H1 (cell line): ENCODE measurements around the gene MFNG. TPM values are rescaled to one million over a fixed set of nuclear protein-coding genes. Genes with fewer than 3 reads are reported as not detected.

Experiments used
- CTCF ChIA-PET: fragments of 300-600 bp; sonication (Branson Sonifier 250); formaldehyde crosslinking; loops from one replicate; lab custom pipeline; 2021; ENCODE audit not compliant: partially characterized antibody; lab: Charles Lee
- POLR2A ChIA-PET: fragments of 300-600 bp; sonication (Branson Sonifier 250); formaldehyde crosslinking; loops from one replicate; lab custom pipeline; 2021; ENCODE audit warnings: inconsistent platforms; ENCODE audit not compliant: partially characterized antibody; lab: Charles Lee
- DNase-seq, 2 experiments: peaks; one replicate each; pipeline versions ENCODE4 v3.0.0 to v3.0.0-alpha.2; 2010 to 2022; ENCODE audit warnings: low spot score in 2 of 2, low read depth in 1 of 2, mixed read lengths in 1 of 2
- FAIRE-seq: peaks from 2 replicates; lab custom pipeline; 2011; peaks lifted over from hg19 to GRCh38; lab: Jason Lieb, UNC
- H2AFZ ChIP-seq: 2 replicates; pipeline ENCODE4 v1.8.1; 2012; ENCODE audit warnings: low read length, inconsistent platforms
- H2AK5ac ChIP-seq: 2 replicates; pipeline ENCODE4 v1.6.1; 2013; ENCODE audit warnings: low read depth, low read length
- H2BK120ac ChIP-seq: replicated peaks from 2 replicates; pipeline ENCODE3; 2013; ENCODE audit warnings: low read depth, low read length, inconsistent platforms
- H2BK12ac ChIP-seq: 2 replicates; pipeline ENCODE4 v1.6.1; 2013; ENCODE audit warnings: low read depth, low read length
- H2BK15ac ChIP-seq: 2 replicates; pipeline ENCODE4 v1.6.1; 2013; ENCODE audit warnings: low read length
- H2BK20ac ChIP-seq: 2 replicates; pipeline ENCODE4 v1.6.1; 2013; ENCODE audit warnings: low read length
- H2BK5ac ChIP-seq: 2 replicates; pipeline ENCODE4 v1.6.1; 2013; ENCODE audit warnings: low read depth, low read length
- H3K14ac ChIP-seq: 2 replicates; pipeline ENCODE4 v1.6.1; 2013; ENCODE audit warnings: inconsistent platforms; ENCODE audit not compliant: insufficient read length
- H3K18ac ChIP-seq: 2 replicates; pipeline ENCODE4 v1.6.1; 2013; ENCODE audit warnings: low read length; ENCODE audit errors: extremely low read depth
- H3K23ac ChIP-seq: 2 replicates; pipeline ENCODE4 v1.6.1; 2013; ENCODE audit warnings: inconsistent platforms; ENCODE audit not compliant: insufficient read length
- H3K23me2 ChIP-seq: 2 replicates; pipeline ENCODE4 v1.6.1; 2013; ENCODE audit warnings: low read depth, low read length
- H3K27ac ChIP-seq: 2 replicates; pipeline ENCODE4 v1.6.1; 2011; ENCODE audit warnings: low read depth, low read length, inconsistent platforms
- H3K27me3 ChIP-seq, 4 experiments: replicated peaks in 1 of 4; 1 replicate in 1 of 4; 2 replicates in 3 of 4; pipeline versions ENCODE4 v1.6.1 to v1.8.1; 2011 to 2013; ENCODE audit warnings: low read length in 3 of 4, mild to moderate bottlenecking in 3 of 4, inconsistent platforms in 2 of 4, mixed read lengths in 2 of 4, moderate library complexity in 1 of 4; ENCODE audit not compliant: control insufficient read depth in 3 of 4, insufficient read depth in 3 of 4; ENCODE audit errors: extremely low read depth in 1 of 4
- H3K36me3 ChIP-seq, 4 experiments: 2 replicates each; pipeline versions ENCODE4 v1.6.1 to v1.8.1; 2011 to 2013; ENCODE audit warnings: mild to moderate bottlenecking in 4 of 4, low read length in 3 of 4, moderate library complexity in 2 of 4, control low read depth in 1 of 4, inconsistent platforms in 1 of 4; ENCODE audit not compliant: insufficient read depth in 4 of 4, control insufficient read depth in 2 of 4
- H3K4ac ChIP-seq: replicated peaks from 2 replicates; pipeline ENCODE3; 2013; ENCODE audit warnings: low read length, low read depth, mixed read lengths, inconsistent platforms; ENCODE audit not compliant: insufficient read length
- H3K4me1 ChIP-seq, 4 experiments: replicated peaks in 1 of 4; 1 replicate in 1 of 4; 2 replicates in 3 of 4; pipeline versions ENCODE4 v1.6.1 to v1.8.1; 2011 to 2013; ENCODE audit warnings: low read length in 3 of 4, inconsistent platforms in 2 of 4, mixed read lengths in 1 of 4; ENCODE audit not compliant: insufficient read depth in 4 of 4, control insufficient read depth in 3 of 4
- H3K4me2 ChIP-seq, 2 experiments: 2 replicates each; pipeline versions ENCODE4 v1.6.1 to v1.8.1; 2011 to 2013; ENCODE audit warnings: low read depth in 2 of 2, low read length in 2 of 2, control low read depth in 1 of 2, inconsistent platforms in 1 of 2, mild to moderate bottlenecking in 1 of 2; ENCODE audit not compliant: insufficient read depth in 1 of 2
- H3K4me3 ChIP-seq, 4 experiments: fragments of 200-600, 300-600 bp in 1 of 4; sonication (generic), shearing (Covaris generic), sonication (Bioruptor Twin) in 1 of 4; 2 replicates each; pipeline versions ENCODE4 v1.5.1 to v1.8.1; 2011 to 2016; ENCODE audit warnings: low read length in 4 of 4, low read depth in 3 of 4, control low read depth in 2 of 4, inconsistent platforms in 2 of 4, mild to moderate bottlenecking in 2 of 4, mixed read lengths in 1 of 4, moderate library complexity in 1 of 4; ENCODE audit not compliant: insufficient read depth in 2 of 4; ENCODE audit errors: extremely low read depth in 1 of 4
- H3K56ac ChIP-seq: replicated peaks from 2 replicates; pipeline ENCODE3; 2013; ENCODE audit warnings: low read depth, mild to moderate bottlenecking, mixed read lengths, low read length, inconsistent platforms; ENCODE audit not compliant: insufficient read length
- H3K79me1 ChIP-seq: 2 replicates; pipeline ENCODE4 v1.6.1; 2013; ENCODE audit warnings: low read depth, low read length, control low read depth
- H3K79me2 ChIP-seq, 2 experiments: 2 replicates each; pipeline versions ENCODE4 v1.6.1 to v1.8.1; 2012 to 2013; ENCODE audit warnings: low read length in 2 of 2, mild to moderate bottlenecking in 2 of 2, inconsistent platforms in 1 of 2; ENCODE audit not compliant: insufficient read depth in 2 of 2, control insufficient read depth in 1 of 2
- H3K9ac ChIP-seq, 4 experiments: replicated peaks in 1 of 4; 1 replicate in 1 of 4; 2 replicates in 3 of 4; pipeline versions ENCODE4 v1.6.1 to v1.8.1; 2011 to 2013; ENCODE audit warnings: low read depth in 3 of 4, low read length in 3 of 4, control low read depth in 2 of 4, mild to moderate bottlenecking in 2 of 4, moderate library complexity in 2 of 4, inconsistent platforms in 1 of 4; ENCODE audit errors: extremely low read depth in 1 of 4
- H3K9me3 ChIP-seq, 2 experiments: 2 replicates each; pipeline versions ENCODE4 v1.6.1 to v1.8.1; 2012 to 2013; ENCODE audit warnings: mild to moderate bottlenecking in 2 of 2, moderate library complexity in 2 of 2, control low read depth in 1 of 2, inconsistent platforms in 1 of 2, low read depth in 1 of 2, low read length in 1 of 2, mixed read lengths in 1 of 2; ENCODE audit not compliant: insufficient read depth in 2 of 2
- H4K20me1 ChIP-seq, 2 experiments: replicated peaks in 1 of 2; 2 replicates each; pipeline versions ENCODE3 to v1.8.1; 2011 to 2013; ENCODE audit warnings: inconsistent platforms in 2 of 2, low read length in 2 of 2, mild to moderate bottlenecking in 1 of 2; ENCODE audit not compliant: insufficient read depth in 2 of 2, control insufficient read depth in 1 of 2
- H4K5ac ChIP-seq: 2 replicates; pipeline ENCODE4 v1.6.1; 2013; ENCODE audit warnings: low read length, low read depth, mixed read lengths, inconsistent platforms; ENCODE audit not compliant: insufficient read length
- H4K8ac ChIP-seq: 2 replicates; pipeline ENCODE4 v1.8.0; 2013; ENCODE audit warnings: mild to moderate bottlenecking, moderate library complexity, low read length, inconsistent platforms; ENCODE audit not compliant: insufficient read depth; ENCODE audit errors: extremely low read depth
- H4K91ac ChIP-seq: replicated peaks from 2 replicates; pipeline ENCODE3; 2013; ENCODE audit warnings: low read length, mixed read lengths, inconsistent platforms; ENCODE audit not compliant: insufficient read length
- CREB1 ChIP-seq: IDR thresholded peaks from 2 replicates; pipeline ENCODE4 v1.6.1; 2012; ENCODE audit warnings: inconsistent platforms
- CTBP2 ChIP-seq: IDR thresholded peaks from 2 replicates; pipeline ENCODE4 v1.7.0; 2011; ENCODE audit warnings: borderline replicate concordance, mild to moderate bottlenecking, moderate library complexity, mixed read lengths, low read length; ENCODE audit not compliant: insufficient read depth, insufficient read length
- EP300 ChIP-seq, 2 experiments: IDR thresholded peaks; 1 replicate in 1 of 2; 2 replicates in 1 of 2; pipeline ENCODE4 v1.6.1; 2011 to 2012; ENCODE audit warnings: low read depth in 2 of 2, low read length in 2 of 2, mild to moderate bottlenecking in 2 of 2, borderline replicate concordance in 1 of 2, inconsistent platforms in 1 of 2, moderate library complexity in 1 of 2
- NRF1 ChIP-seq: IDR thresholded peaks from 2 replicates; pipeline ENCODE4 v1.6.1; 2011; ENCODE audit warnings: mild to moderate bottlenecking, low read depth, low read length, improper control_type of control experiment
- WGBS, 2 experiments: shearing (Covaris generic) in 1 of 2; methylation state at CpG; one replicate each; pipeline versions ENCODE4 v1.1.6 to v1.1.7; 2013 to 2015; ENCODE audit warnings: low lambda C conversion rate in 2 of 2, mixed read lengths in 2 of 2, inconsistent platforms in 1 of 2, low coverage in 1 of 2, missing lambda C conversion rate in 1 of 2; ENCODE audit not compliant: insufficient replicate concordance in 2 of 2, insufficient coverage in 1 of 2, insufficient read length in 1 of 2; ENCODE audit errors: extremely low coverage in 1 of 2, missing lambda C conversion rate in 1 of 2; 5-methylcytosine and 5-hydroxymethylcytosine counted together
- polyA plus RNA-seq, 7 experiments: library from polyadenylated mRNA; depleted of rRNA in 3 of 7; stranded (reverse) in 5 of 7; unstranded in 2 of 7; fragments of >200 nt in 5 of 7; fragments of 200-250 nt in 2 of 7; gene quantifications; 1 replicate in 5 of 7; 2 replicates in 1 of 7; 4 replicates in 1 of 7; pipeline versions ENCODE4 v1.2.1 to v1.2.3, GENCODE V29; 2011 to 2013; ENCODE audit warnings: missing spikeins in 2 of 7, mixed read lengths in 2 of 7
- total RNA-seq: library from RNA; stranded (reverse); fragmentation: NEBNext Ultra II Directional; extraction: Animal tissue kit (Norgen Biotek cat#: 25700); gene quantifications from 2 replicates; pipeline ENCODE4 v1.2.1, GENCODE V29; 2021

The MFNG gene
- total and polyA plus RNA-seq, 2 of the 8 experiments (the other 6 are each of a cell fraction or from before 2014, with no cell fraction given), result 1.7 to 5.5 TPM

GRCh38 chr22:37445501-37445900 lies 40.7 kb downstream of the MFNG start:
- no peak overlapping the region for H4K91ac ChIP-seq
- H2BK20ac ChIP-seq, result no peak overlapping the region
- no peak overlapping the region for H3K9ac ChIP-seq
- H2BK120ac ChIP-seq, result no peak overlapping the region
- H3K4me1 ChIP-seq, result peaks cover 0 to 2% (median 0%) of the 10 kb centered on the region in 4 experiments; a peak in 1 of 7 replicates
- no peak overlapping the region for H3K14ac ChIP-seq
- peaks cover 4% of the 10 kb centered on the region in 2 experiments; a peak in 1 of 4 replicates for H3K9me3 ChIP-seq
- H3K27me3 ChIP-seq, result peaks cover 0 to 2% (median 0%) of the 10 kb centered on the region in 4 experiments; a peak in 1 of 7 replicates
- no peak overlapping the region for H2AK5ac ChIP-seq
- no peak overlapping the region for H3K4me3 ChIP-seq
- no peaks in the 10 kb centered on the region for H3K23me2 ChIP-seq
- FAIRE-seq (no peak), DNase-seq (no peak)
- no peaks in the 10 kb centered on the region for H3K36me3 ChIP-seq
- no peak overlapping the region for H3K18ac ChIP-seq
- no peak overlapping the region for H3K56ac ChIP-seq
- H3K23ac ChIP-seq, result no peak overlapping the region
- H4K20me1 ChIP-seq, result no peaks in the 10 kb centered on the region
- H3K79me2 ChIP-seq, result no peaks in the 10 kb centered on the region
- 90 to 100% methylated on average over 1 to 8 of the region's 9 CpGs for WGBS, 2 experiments
- no peak overlapping the region for H4K5ac ChIP-seq
- CTCF ChIA-PET, result interaction anchor here (0.7 to 1.2 kb wide), 3 partner anchors 178 to 290 kb away, joined by 3 read pairs; no protein-coding TSS in a partner anchor
- H3K4ac ChIP-seq, result no peak overlapping the region
- no peaks in the 10 kb centered on the region for H3K79me1 ChIP-seq
- H3K27ac ChIP-seq, result no peak overlapping the region
- H4K8ac ChIP-seq, result no peak overlapping the region
- no peak overlapping the region for H2BK15ac ChIP-seq
- POLR2A ChIA-PET, result no interaction called here
- H3K4me2 ChIP-seq, result no peak overlapping the region
- no peak overlapping the region for H2AFZ ChIP-seq
- no peak overlapping the region for H2BK5ac ChIP-seq
- H2BK12ac ChIP-seq, result no peak overlapping the region
- no peak for TF ChIP-seq EP300 (IDR thresholded peaks at IDR 0.05; ENCODE audit: borderline replicate concordance in 1 of 2, low read depth in 2 of 2, low read length in 2 of 2)
- TF ChIP-seq NRF1, result no peak
- no peak for TF ChIP-seq CREB1
- TF ChIP-seq CTBP2, result no peak
